BJ (cell line): ENCODE results near the gene IFIH1. TPM values are rescaled to one million over a fixed set of nuclear protein-coding genes. Genes with fewer than 3 reads are reported as not detected.

Experiments used
- CTCF ChIA-PET: fragments of 350-600 bp; formaldehyde crosslinking; extraction: SDS; loops from one replicate; lab custom pipeline; 2021; ENCODE audit warnings: antibody characterized with exemption, inconsistent platforms; lab: Yijun Ruan, JAX
- POLR2A ChIA-PET: fragments of 300-600 bp; sonication (Branson Sonifier 250); formaldehyde crosslinking; extraction: SDS; loops from one replicate; lab custom pipeline; 2021; ENCODE audit warnings: antibody characterized with exemption; lab: Charles Lee
- DNase-seq: peaks from one replicate; pipeline ENCODE4 v3.0.0-alpha.2; 2011; ENCODE audit warnings: low read depth
- H3K27me3 ChIP-seq: 2 replicates; pipeline ENCODE4 v1.6.0; 2011; ENCODE audit warnings: low read length; ENCODE audit not compliant: control insufficient read depth, insufficient read depth
- H3K36me3 ChIP-seq: 2 replicates; pipeline ENCODE4 v1.5.1; 2011; ENCODE audit warnings: low read length; ENCODE audit not compliant: control insufficient read depth, insufficient read depth
- H3K4me3 ChIP-seq: 2 replicates; pipeline ENCODE4 v1.5.1; 2011; ENCODE audit warnings: low read depth, mild to moderate bottlenecking, control low read depth, low read length
- CTCF ChIP-seq: IDR thresholded peaks from 2 replicates; pipeline ENCODE4 v1.5.1; 2011; ENCODE audit warnings: low read depth, mild to moderate bottlenecking, control low read depth, inconsistent platforms, low read length, moderate library complexity; ENCODE audit not compliant: insufficient read depth
- polyA plus RNA-seq: library from polyadenylated mRNA; depleted of rRNA; stranded (reverse); fragments of >200 nt; gene quantifications from 2 replicates; pipeline ENCODE4 v1.2.3, GENCODE V29; 2011

Gene IFIH1
- polyA plus RNA-seq, 1 experiment: 0.47 TPM

- ChIA-PET CTCF (interaction anchor here (1.1 to 1.6 kb wide), 2 partner anchors 27 to 51 kb away, joined by 3 read pairs; no protein-coding TSS in a partner anchor), POLR2A (no interaction called here)
- DNase-seq: peak; percentile 94
- Histone ChIP-seq H3K36me3 (0 out of 2 replicates have a peak, but pooled peaks cover 2% of the 10 kb centered on the region), H3K27me3 (no peaks in the 10 kb centered on the region), H3K4me3 (no peak overlapping the region)
- no peak for TF ChIP-seq CTCF
These were observed 73.9 kb downstream of the IFIH1 start for GRCh38 chr2:162244541-162245031.

GRCh38 chr2:162243715-162244114 is 74.8 kb downstream of the IFIH1 start:
- ChIA-PET POLR2A (no interaction called here), CTCF (interaction anchor here (3.1 to 4.3 kb wide), 2 partner anchors 23 to 54 kb away, joined by 14 to 40 read pairs; no protein-coding TSS in a partner anchor)
- Histone ChIP-seq H3K36me3 (0 out of 2 replicates have a peak, but pooled peaks cover 2% of the 10 kb centered on the region), H3K27me3 (no peaks in the 10 kb centered on the region), H3K4me3 (no peak overlapping the region)
- no peak for DNase-seq
- TF ChIP-seq CTCF: no peak

GRCh38 chr2:162243294-162243693 is 75.2 kb downstream of the IFIH1 start, which contains the start of gene FAP:
Gene FAP, minus strand, starts transcription at chr2:162243445. Its CDS starts 118 bp downstream, at chr2:162243327.
- ChIA-PET CTCF (interaction anchor here (0.7 to 4.3 kb wide), 3 partner anchors 22 to 126 kb away, joined by 3 to 40 read pairs (median 14); no protein-coding TSS in a partner anchor), POLR2A (no interaction called here)
- no peaks in the 10 kb centered on the region for H3K27me3 ChIP-seq
- no peak for TF ChIP-seq CTCF
- DNase-seq: peak; percentile 91
- 0 out of 2 replicates have a peak, but pooled peaks cover 2% of the 10 kb centered on the region for H3K36me3 ChIP-seq
- peak within 1 kb of the TSS; percentile 51 for H3K4me3 ChIP-seq

- CTCF ChIA-PET: interaction anchor here (0.7 to 4.3 kb wide), 7 partner anchors 11 to 126 kb away, joined by 3 to 40 read pairs (median 3); no protein-coding TSS in a partner anchor
- H3K27me3 ChIP-seq: no peaks in the 10 kb centered on the region
- peak; percentile 73 for DNase-seq
- H3K4me3 ChIP-seq: peak overlapping the region; percentile 51
- no peak for TF ChIP-seq CTCF
- POLR2A ChIA-PET: interaction anchor here (0.7 to 1.0 kb wide), 2 partner anchors 9 to 56 kb away, joined by 4 to 5 read pairs; no protein-coding TSS in a partner anchor
- 0 out of 2 replicates have a peak, but pooled peaks cover 2% of the 10 kb centered on the region for H3K36me3 ChIP-seq
These were observed 75.8 kb downstream of the IFIH1 start for GRCh38 chr2:162242586-162243280.

GRCh38 chr2:162241571-162241970 is 76.9 kb downstream of the IFIH1 start:
- no peak for TF ChIP-seq CTCF
- Histone ChIP-seq H3K36me3 (peaks cover 3% of the 10 kb centered on the region; the same call in 1 of the 2 replicates), H3K27me3 (no peaks in the 10 kb centered on the region), H3K4me3 (peak overlapping the region; percentile 51)
- no peak for DNase-seq
- ChIA-PET CTCF (interaction anchor here (1.0 to 4.3 kb wide), 9 partner anchors 9 to 117 kb away, joined by 3 to 40 read pairs (median 5); no protein-coding TSS in a partner anchor), POLR2A (interaction anchor here (0.6 kb wide), 1 partner anchor 1505 kb away, joined by 3 read pairs; no protein-coding TSS in a partner anchor)
